ELR (cell line): ENCODE measurements around the gene M1AP.
"Not testable (repeated sequence)": the region's sequence is repeated elsewhere in the genome, so short reads cannot be mapped to it uniquely, and the experiment has no call there.

Experiments
- DNase-seq: peaks from one replicate; pipeline ENCODE4 v3.0.0-alpha.2; 2015; ENCODE audit warnings: low read depth

Gene M1AP

DNA sequence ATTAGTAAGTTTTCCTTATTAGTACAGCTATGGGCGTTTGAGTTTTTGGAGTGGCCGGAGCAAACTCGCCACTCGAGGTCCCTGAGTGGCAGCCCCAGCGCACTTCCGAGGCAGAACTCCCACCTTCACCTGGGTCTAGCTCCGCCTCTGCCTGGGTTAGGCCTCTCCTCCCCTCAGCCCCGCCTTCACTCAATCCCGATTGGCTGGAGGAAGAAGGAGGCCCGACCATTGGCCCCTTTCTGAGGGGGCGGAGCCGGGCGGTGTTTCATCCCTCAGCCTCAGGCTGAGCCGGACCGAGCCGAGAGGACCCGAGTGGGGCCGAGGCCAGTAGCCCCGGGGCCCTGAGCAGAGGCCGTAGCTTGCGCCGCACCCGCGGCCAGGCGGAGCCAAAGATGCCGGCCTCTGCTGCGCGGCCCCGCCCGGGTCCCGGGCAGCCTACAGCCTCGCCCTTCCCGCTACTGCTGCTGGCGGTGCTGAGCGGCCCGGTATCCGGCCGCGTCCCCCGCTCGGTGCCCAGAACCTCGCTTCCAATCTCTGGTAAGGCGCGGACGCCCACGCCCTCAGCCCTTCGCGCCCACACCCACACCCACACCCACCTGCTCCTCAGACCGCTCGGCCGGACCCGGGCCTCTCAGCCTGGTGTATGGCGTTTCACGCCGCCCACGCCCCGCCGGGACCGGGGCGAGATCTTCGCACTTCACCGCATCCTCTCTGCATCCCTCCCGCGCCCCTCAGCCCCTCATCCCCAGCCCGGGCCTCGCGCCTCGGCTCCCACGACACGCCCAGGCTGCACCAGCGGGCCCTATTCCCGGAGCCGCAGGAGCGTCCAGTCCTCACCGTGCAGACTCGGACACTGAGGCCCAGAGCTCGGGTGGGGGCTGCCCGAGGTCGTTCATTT is 6.1 kb upstream of the M1AP start, which contains the start of gene SEMA4F:
Gene SEMA4F (plus strand): TSS at position 263 of the 898 bp plus-strand sequence. CDS start 130 bp downstream, at position 393.
- DNase-seq: peak; percentile 98

DNA sequence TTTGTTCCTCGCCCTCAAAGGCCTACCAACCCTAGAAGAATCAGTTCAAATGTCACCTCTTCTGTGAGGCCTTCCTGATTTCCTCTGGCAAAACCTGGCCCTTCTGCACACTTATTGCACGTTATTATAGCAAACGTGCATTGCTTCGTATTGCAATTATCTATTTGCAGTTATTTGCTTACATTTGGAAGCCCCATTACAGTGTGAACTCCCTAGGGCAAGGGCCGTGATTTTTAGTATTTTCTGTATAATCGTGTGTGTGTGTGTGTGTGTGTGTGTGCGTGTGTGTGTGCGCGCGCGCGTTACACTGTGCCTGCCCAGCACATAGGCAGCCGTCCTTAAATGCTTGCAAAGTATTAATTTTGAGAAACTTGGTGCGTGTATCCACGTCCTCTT is 5.5 kb upstream of the M1AP start:
- DNase-seq: no peak

DNA sequence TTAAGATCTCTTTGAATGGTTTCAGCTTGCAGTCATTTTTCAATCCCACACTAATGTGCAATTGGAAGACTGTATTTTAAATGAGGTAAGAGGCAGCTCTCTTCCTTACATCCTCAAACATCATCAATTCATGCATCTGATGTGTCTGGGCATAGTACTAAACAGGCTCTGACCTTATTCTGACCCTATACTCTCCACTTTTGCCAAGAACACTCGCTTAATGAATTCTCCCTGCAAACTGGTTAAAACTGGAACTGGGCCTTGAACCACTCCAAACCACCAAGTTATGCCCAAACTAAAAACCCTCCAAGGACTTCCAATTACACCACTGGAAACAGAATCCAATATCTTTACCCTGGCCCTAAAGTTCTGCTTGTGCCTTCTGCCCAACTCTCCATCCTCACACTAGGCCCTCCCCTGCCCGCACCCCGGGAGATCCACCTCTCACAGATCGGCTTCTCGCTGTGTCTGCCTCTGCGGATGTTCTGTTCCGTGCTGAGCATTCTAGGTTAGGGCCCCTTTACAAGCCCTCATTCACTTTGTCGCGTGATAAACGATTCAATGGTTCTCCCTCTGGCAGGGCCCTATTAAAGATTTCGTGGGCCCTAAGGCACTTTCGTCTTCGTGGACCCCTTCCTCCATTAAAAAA is 1.2 kb downstream of the M1AP start:
- DNase-seq: no peak

DNA sequence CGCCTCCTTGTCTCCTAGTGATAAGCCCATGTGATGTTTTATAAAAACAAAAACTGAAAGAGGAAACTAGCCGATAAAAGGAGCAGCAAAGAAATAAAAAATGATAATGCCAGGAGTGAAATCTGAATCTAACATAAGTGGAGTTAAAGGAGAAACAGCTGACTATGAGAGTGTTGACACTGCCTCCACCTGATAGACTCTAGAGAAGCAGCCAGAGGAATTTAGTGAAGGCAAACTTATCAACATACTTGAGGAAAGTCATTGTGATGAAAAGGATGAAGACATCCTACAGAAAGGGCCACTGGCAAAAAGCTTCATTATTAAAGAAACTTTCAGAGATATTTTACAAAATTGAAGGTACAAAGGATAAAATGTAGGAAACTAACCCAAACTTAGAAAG is 1.9 kb downstream of the M1AP start:
- no peak for DNase-seq

DNA sequence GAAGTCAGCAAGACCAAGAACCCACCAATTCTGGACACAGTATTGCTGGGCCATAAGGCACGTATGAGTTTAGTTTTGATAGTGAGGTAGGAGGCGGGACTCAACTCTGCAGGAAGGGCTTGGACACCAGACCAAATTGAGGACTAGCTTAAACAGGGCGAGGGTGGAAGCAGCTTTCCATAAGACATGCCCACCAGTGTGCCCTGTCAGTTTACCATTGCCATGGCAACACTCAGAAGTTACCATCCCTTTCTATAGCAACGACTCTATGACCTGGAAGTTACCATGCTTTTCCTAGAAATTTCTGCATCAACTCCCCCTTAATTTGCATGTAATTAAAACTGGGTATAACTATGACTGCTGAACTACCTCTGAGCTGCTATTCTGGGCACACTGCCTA is 2.8 kb downstream of the M1AP start:
- no peak for DNase-seq

DNA sequence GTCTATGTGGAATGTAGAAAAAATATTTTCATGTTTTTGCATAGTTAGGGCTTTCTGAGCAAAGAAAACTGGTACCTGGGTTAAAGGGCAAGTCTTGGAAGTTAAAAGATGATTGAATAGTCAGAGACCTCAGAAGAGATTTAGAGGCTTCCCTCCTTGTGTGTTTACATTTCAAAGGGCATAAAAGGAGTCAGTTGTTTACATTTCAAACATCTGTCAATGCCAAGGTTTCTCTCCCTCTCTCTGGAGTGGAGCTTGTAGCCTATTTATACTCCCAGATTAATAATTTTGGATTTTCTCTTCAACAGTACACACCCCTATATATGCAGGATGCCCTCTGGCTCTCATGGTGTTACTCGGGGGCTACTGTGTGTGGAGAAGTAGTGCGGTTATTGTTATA is 8.6 kb downstream of the M1AP start:
- DNase-seq: no peak

DNA sequence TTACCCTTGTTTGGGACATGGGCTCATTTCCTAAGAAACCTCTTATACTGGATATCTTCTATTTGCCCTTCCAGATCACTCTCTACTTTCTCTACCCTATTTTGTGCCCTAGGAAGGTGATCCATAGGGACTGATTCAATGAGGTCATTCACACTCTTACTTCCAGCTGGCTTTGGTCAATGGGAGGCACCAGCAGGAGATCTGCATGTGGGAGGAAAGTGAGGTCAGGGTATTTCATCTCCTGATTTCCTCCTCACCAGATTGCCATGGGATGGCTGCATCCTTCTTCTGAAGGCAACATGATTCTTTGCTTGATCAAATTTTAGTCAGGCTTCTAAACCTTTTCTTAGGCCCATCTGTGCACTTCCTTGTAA is 15.2 kb downstream of the M1AP start:
- DNase-seq: no peak

DNA sequence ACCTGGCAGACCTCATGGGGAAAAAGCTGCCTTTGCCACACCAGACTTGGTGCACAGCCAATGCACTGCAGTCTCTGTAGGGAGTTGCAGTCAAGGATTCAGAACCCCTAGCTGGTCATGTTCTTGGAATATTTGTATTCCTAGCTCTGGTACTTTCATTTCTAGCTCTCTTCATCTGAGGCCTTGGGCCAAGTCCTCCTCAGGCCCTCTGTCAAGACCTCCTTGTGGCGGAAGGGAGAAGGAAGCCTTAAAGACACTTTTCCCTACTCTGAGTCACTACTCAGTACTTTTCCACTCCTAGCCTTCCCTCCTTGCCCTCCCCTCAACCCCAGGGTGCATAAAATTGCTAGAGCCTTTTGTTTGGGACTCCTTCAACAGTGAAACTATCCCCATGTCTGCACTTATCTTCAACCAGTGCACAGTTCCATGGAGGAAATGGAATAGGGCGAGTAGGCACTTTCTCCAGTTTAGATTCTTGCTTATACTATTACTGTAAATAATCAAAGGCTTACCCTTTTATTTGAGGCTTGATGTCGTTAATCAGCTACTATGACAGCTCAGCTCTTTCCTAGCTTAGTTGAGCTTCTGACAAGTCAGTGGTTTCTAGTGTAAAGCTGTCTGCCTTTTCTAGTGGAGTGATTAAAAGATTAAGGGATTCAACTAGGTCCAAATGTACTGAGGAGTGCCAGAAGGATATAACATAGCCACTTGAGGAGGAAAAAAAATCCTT is 15.8 kb downstream of the M1AP start:
- DNase-seq: peak; percentile 63

DNA sequence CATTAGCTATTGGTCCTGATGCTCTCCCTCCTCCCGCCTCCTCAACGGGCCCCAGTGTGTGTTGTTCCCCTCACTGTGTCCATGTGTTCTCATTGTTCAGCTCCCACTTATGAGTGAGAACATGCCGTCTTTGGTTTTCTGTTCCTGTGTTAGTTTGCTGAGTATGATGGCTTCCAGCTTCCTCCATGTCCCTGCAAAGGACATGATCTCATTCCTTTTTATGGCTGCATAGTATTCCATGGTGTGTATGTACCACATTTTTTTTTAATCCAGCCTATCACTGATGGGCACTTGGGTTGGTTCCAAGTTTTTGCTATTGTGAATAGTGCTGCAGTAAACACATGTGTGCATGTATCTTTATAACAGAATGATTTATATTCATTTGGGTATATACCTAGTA is 17.7 kb downstream of the M1AP start:
- not testable (repeated sequence) for DNase-seq

DNA sequence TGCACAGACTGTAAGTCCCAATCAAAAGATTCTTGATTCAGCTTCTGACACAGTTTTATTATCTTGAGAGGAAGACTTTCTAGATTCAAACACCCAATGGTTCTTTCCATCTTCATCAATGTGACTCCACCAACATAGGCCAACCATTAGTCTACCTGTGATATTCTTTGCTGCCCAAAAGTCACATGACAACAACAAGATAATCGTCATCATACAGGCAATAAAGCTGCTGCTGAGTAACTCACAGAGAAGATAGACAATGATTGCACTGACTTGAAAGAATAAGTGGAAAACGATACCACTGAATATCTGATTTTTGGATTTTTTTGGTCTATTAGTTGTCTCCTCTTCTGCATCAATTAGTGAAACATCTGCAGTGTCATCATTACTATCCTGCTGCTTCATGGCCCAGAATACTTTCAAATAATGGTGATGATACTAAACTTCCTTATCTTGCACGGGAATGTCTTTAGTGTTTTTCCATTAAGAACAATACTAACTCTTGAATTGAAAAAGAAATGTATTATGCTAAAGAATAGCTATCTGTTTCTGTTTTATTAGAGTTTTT is 19.5 kb downstream of the M1AP start:
- no peak for DNase-seq

DNA sequence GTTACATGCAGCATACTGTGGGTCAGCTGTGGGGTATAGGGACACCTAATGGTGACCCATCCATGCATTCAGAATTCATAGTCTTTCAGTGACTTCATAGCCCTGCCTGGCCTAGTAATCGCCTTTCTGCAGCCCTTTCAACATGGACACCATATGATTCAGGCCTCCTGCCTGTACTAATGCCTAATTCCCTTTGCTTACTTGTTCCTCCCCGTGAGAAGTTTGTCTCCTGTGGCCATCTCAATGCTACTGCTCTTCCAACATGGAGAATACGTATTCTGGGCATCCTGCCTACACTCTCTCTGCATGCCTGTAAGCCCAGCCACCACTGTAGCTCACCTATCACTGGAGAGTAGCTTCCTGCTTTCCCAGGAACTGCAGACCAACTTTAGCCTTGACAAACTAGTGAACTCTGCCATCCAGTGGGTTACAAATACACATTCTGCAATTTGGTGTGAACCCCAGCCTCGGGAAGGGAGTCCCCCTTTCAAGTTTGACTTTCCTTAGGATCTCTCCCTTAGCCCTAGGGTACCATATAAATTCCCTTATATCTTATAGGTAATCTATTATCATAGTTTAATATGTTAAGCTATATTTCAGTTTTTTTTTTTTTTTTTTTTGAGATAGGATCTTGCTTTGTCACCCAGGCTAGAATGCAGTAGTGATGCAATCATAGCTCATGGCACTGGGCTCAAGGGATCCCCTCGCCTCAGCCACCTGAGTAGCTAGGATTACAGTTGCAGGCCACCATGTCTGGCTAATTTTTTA is 22.3 kb downstream of the M1AP start:
- peak; percentile 40 for DNase-seq

DNA sequence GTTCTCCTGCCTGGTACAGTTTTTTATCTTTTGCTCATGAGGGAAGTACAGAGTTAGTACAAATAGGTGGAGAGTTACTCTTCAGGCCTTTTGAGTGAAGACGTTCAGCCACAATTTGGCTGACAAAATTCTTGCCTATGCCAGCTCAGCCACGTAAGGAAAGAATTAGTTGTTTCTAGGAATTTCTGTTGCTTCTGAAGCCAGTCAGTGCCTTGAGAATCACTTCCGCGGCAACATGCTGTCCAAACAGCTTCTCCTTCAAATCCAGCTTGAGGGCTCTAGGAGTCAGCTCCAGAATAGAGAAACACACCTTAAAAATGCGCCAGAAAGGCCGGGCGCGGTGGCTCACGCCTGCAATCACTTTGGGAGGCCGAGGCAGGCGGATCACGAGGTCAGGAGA is 27.5 kb downstream of the M1AP start:
- no peak for DNase-seq

DNA sequence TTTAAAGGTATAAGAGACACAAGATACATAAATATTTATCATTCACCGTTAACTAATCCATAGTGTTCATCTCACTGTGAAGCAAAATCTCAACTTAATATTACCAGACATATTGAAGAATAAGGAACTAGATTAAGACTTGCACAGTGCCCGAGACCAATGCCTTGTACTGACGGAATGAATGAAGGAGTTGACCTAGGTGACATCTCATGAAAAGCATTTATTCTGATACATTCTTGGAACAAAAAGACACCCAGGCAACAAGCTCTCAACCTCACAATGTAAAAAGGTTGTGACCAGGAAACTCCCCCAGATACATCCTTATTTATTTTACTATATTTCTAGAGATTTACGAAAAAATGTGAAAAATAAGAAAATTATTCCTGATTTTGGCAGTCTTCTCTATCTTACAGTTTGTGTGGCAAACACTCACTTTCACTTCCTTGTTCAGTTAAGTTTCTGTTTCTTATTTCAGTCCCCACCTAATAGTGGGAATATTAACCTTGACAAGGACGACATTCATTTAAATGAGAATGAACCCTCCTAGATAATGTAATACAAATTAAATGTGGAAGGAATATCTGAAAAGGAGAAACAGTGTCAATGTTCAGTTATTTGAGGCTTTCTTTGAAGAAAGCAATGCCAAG is 28.4 kb downstream of the M1AP start:
- DNase-seq: no peak

DNA sequence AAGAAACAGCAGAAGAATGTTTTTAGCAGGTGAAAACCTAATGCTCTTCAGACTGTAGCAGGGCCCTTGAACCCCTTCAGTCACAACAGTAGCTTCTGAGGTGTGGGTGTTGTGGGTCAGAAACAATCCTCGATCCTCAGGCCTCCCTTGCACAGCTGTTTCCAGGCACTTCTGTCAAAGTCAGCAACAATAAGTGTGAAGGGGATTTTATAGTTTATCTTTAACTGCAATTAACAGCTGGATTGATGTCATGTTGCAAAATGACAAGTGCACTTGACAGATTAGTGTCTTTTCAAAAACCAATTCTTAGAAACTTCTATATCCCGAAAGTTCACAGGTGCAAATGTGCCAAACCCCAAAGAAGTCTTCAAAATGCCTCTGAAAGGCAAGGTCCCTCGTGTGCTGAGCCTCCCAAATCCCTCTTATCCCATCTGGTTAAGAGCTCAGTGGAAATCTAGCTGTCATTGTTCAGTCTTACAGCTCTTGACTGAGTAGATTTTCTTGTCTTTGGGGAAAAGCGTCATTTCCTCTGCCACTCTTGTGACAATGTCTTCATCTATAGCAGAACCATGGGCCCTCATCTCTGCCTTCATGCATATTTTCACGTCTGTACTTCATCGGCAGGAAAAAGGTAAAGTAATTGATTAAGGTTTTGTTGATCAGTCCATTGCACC is 29.6 kb downstream of the M1AP start:
- DNase-seq: no peak

DNA sequence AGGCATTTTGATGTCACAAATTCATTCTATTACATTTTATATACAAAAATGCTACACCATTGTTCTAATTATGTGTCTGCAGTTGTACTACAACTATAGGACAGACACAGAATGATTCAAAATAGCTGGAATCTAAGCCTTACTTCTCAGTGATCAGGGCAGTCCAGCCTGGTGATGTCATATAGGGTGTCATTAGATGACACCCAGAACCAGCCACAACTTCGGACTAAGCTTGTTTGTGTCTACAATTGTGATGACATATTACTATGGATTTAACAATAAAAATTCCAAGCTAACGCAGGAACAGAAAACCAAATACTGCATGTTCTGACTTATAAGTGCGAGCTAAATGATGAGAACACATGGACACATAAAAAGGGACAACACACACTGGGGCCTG is 31.0 kb downstream of the M1AP start:
- DNase-seq: peak; percentile 33

DNA sequence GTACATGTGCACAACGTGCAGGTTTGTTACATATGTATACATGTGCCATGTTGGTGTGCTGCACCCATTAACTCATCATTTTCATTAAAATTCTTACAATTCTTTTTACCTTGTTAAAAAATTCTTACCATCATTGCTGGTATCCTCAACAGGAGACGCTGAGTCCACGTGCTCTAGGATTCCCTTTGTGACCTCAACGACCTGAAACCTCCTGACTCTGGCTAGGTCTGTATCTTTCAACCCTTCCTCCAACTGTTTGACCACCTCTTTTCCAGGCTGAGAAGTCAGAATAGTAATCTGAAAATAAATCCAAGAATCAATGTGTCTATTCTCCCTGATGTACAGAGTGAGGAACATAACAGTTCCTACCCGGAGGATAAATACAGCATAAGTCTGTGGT is 41.2 kb downstream of the M1AP start:
- no peak for DNase-seq

DNA sequence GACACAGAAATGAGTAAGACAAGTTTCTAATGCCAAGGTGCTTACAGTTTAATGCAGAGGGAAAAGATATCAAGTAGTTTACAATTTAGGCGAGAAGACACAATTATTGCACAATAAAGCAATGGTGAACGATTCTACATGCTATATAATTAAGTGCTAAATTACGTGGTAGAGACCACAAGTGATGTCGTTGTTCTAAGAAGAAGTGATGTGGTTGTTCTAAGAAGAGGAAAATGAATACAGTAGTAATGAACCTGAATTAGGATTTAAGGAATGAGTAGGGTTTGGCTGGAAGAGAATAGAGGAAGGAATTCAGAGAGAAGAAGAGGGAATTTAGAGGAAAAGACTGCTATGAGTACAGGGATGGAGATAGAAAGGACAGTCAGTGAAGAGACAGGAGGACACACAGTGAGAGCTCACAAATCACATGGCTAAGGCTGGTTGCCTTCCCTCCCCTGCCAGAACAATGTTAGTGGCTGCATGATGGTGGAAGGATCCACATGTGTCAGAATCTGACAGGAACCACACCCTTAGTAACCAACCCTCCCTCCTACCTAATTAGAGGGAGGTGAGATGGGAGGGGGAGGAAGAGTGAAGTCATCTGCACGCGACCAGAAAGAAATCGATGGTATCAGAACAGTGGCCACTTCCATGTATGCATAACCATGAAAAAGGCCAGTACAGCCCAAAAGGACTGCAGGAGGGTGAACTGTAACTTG is 44.7 kb downstream of the M1AP start:
- no peak for DNase-seq

DNA sequence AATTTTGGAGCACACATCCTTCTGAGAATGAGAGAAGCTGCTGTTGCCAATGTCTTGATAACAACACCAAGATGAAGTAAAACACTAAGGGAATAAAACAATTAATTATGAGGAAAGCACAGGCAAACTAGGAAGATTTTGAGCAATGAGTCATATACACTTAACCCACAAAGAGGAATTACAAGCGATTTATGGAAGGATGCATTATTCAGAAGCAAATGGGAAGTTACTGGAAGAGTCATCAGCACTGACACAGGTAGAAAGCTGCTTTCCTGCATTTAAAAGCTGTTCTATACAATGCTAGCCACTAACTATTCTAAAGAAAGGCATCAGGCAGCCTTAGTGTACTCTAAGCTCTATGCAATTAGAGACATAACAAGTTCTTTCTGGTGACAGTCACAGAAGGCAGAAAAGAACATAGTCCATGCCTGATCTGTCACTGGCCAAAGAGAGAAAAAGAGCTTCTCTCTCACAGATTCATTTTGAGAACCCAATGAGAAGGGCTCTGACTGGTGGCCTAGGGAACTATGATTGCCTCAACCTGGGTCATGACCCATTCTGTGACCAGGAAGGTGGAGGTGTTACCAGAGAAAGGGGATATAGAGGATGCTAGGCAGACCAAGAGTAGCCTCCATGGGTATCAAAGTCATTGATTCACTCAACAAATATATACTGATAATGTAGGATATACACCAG is 45.4 kb downstream of the M1AP start:
- peak; percentile 76 for DNase-seq

DNA sequence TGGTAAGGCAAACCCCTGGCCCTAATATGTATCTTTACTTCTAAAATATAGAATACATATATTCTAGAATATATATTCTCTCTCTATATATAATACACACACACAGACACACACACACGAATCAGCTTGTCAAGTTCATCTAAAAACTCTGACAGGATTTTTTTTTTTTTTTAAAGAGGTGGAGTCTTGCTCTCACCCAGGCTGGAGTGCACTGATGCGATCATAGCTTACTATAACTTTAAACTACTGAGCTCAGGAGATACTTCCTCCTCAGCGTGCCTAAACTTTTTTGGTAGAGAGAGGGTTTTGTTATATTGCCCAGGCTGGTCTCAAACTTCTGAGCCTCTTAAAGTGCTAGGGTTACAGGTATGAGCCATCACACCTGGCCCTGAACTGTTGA is 48.5 kb downstream of the M1AP start:
- DNase-seq: no peak
